ENCODE results near the gene CD69.

The CD69 gene

GRCh38 chr12:9779209-9779608 is 18.5 kb upstream of the CD69 start:
- DNase-seq = no peak

GRCh38 chr12:9776781-9777180 is 16.1 kb upstream of the CD69 start:
- DNase-seq = no peak

- no peak for DNase-seq
These were observed 12.6 kb upstream of the CD69 start for GRCh38 chr12:9773216-9773877.

- DNase-seq = no peak
These were observed 2.3 kb upstream of the CD69 start for GRCh38 chr12:9763025-9763424.

GRCh38 chr12:9762369-9762768 is 1.7 kb upstream of the CD69 start:
- no peak for DNase-seq

- no peak for DNase-seq
These were observed 699 bp upstream of the CD69 start for GRCh38 chr12:9761419-9761781.

- no peak for DNase-seq
These were observed 581 bp downstream of the CD69 start for GRCh38 chr12:9760120-9760519.

- DNase-seq = no peak
These were observed 1.0 kb downstream of the CD69 start for GRCh38 chr12:9759694-9760093.

- DNase-seq = no peak
These were observed 2.6 kb downstream of the CD69 start for GRCh38 chr12:9758119-9758518.

- no peak for DNase-seq
These were observed 3.2 kb downstream of the CD69 start for GRCh38 chr12:9757433-9758025.

GRCh38 chr12:9756706-9757105 is 4.0 kb downstream of the CD69 start:
- DNase-seq = no peak

GRCh38 chr12:9756170-9756569 is 4.5 kb downstream of the CD69 start:
- no peak for DNase-seq

GRCh38 chr12:9755567-9755966 is 5.1 kb downstream of the CD69 start:
- DNase-seq = no peak

- no peak for DNase-seq
These were observed 5.7 kb downstream of the CD69 start for GRCh38 chr12:9755035-9755434.

GRCh38 chr12:9754099-9754927 is 6.4 kb downstream of the CD69 start:
- DNase-seq = no peak

- no peak for DNase-seq
These were observed 7.2 kb downstream of the CD69 start for GRCh38 chr12:9753498-9753897.

- DNase-seq = no peak
These were observed 7.6 kb downstream of the CD69 start for GRCh38 chr12:9753073-9753472.

GRCh38 chr12:9752145-9752933 is 8.4 kb downstream of the CD69 start:
- no peak for DNase-seq

- peak in 1 of 2 experiments; percentile 55 for DNase-seq
These were observed 9.2 kb downstream of the CD69 start for GRCh38 chr12:9751204-9752144.

- peak; percentile 44 to 54 for DNase-seq
These were observed 10.2 kb downstream of the CD69 start for GRCh38 chr12:9750276-9751203.

- DNase-seq = no peak
These were observed 11.1 kb downstream of the CD69 start for GRCh38 chr12:9749640-9750039.

Data from activated CD4-positive, alpha-beta T cell treated with anti-CD3 and anti-CD28 coated beads, Interleukin-2, amount 50 U/mL, for 48 hours (primary cell).